Left renal cortex interstitium (tissue), 4 donors: ENCODE results near the gene CABYR. TPM values are rescaled to one million over a fixed set of nuclear protein-coding genes. Genes with fewer than 3 reads are reported as not detected.
"Not testable (repeated sequence)": the region's sequence is repeated elsewhere in the genome, so short reads cannot be mapped to it uniquely, and the experiment has no call there.

Experiments used
- DNase-seq, 4 donors: peaks; one replicate each; pipeline ENCODE4 v3.0.0-alpha.2; 2013; ENCODE audit warnings: low read depth in 4 of 4, low spot score in 2 of 4, missing footprints in 1 of 4
- polyA plus RNA-seq, 4 donors: library from polyadenylated mRNA; unstranded; fragments of 120-200 nt; gene quantifications; one replicate each; pipeline ENCODE4 v1.2.1, GENCODE V29; 2013; ENCODE audit not compliant: insufficient read length in 4 of 4

CABYR gene
- polyA plus RNA-seq, 4 donors, result 5.8 to 9.0 (median 7.6) TPM

DNA sequence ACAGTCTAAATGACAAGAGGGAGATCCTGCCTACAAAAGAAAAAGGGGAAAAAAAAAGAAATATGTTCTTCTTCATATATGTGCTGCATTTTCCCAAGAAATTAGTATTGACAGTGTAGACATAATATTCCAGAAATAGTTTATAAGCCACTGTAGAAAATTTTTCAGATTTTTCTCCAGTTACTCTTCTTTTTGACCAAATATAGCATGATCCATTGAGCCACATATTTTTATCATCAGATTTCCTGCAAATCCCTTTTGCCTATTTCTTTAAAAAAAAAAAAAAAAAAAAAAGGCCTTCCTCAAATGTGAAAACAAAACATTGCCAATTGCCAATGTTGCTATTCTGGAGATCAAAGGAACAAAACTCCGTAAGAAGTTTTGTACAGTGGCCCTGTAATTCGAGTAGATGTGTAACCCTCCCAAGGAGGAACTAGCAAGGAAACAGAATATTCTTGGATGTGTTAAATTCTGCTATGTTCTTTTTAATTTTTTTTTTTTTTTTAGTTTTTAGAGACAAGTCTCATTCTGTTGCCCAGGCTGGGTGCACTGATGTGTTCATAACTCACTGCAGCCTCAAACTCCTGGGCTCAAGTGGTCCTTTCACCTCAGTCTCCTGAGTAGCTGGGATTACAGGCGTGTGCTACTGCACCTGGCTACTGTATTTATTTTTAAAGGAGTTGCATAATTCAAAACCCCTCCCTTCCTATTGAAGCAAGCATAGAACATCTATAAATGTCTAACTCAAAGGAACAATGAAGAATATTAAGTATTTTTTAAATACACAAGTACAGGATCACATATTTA, 12.5 kb upstream of the CABYR start:
- DNase-seq, result no peak

GRCh38 chr18:24127735-24128134, 11.1 kb upstream of the CABYR start:
- no peak for DNase-seq

GRCh38 chr18:24128700-24129099, 10.2 kb upstream of the CABYR start:
- DNase-seq, result no peak

GRCh38 chr18:24130494-24130893, 8.4 kb upstream of the CABYR start:
- DNase-seq, result no peak

- DNase-seq, result no peak
Measured at GRCh38 chr18:24136967-24137373, 1.9 kb upstream of the CABYR start.

GRCh38 chr18:24138409-24138788, 463 bp upstream of the CABYR start:
- peak in 1 of 4 donors; percentile 52 for DNase-seq

DNA sequence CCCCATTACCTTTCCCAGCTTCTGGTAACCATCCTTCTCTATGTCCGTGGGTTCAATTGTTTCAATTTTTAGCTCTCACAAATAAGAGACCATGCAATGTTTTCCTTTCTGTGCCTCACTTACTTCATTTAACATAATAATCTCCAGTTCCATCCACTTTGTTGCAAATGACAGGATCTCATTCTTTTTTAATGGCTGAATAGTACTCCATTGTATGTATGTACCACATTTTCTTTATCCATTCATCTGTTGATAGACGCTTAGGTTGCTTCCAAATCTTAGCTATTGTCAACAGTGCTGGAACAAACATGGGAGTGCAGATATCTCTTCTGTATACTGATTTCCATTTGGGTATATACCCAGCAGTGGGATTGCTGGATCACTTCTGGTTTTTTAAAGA, 1.8 kb downstream of the CABYR start:
- DNase-seq, result no peak

GRCh38 chr18:24142376-24142775, 3.5 kb downstream of the CABYR start:
- no peak for DNase-seq

DNA sequence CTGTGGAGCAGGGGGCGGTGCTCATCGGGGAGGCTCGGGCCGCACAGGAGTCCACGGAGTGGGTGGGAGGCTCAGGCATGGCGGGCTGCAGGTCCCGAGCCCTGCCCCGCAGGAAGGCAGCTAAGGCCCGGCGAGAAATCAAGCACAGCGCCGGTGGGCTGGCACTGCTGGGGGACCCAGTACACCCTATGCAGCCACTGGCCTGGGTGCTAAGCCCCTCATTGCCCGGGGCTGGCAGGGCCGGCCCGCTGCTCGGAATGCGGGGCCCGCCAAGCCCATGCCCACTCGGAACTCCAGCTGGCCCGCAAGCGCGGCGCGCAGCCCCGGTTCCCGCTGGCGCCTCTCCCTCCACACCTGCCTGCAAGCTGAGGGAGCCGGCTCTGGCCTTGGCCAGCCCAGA, 10.7 kb downstream of the CABYR start:
- DNase-seq, result not testable (repeated sequence)

GRCh38 chr18:24153397-24153796, 14.5 kb downstream of the CABYR start:
- no peak for DNase-seq

- DNase-seq, result no peak
Measured at GRCh38 chr18:24157855-24158254, 19.0 kb downstream of the CABYR start.

- no peak for DNase-seq
Measured at GRCh38 chr18:24160086-24160485, 21.2 kb downstream of the CABYR start.

DNA sequence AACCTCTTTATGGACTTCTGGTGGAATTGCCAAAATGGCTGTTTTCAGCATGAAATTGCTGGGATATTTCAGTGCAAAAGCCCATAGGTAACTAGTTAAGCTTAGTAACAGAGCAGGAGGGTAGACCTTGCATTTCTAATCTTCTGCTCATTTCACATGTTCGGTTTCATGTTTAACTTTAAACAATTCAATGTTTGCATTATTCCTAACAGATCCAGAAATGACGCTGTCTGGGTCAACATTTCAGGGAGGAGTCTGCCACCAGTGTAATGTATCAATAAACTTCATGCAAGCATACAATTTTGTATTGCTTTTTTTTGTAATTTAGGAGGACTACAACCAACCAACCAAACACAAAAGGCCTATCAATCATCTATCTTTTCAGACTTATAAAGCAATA, 22.4 kb downstream of the CABYR start:
- DNase-seq, result no peak

GRCh38 chr18:24168496-24168895, 29.6 kb downstream of the CABYR start:
- DNase-seq, result no peak

GRCh38 chr18:24170360-24170759, 31.5 kb downstream of the CABYR start:
- DNase-seq, result no peak

- DNase-seq, result no peak
Measured at GRCh38 chr18:24173997-24174396, 35.1 kb downstream of the CABYR start.

- DNase-seq, result peak in 1 of 4 donors; percentile 16
Measured at GRCh38 chr18:24176727-24177416, 38.0 kb downstream of the CABYR start.

- DNase-seq, result no peak
Measured at GRCh38 chr18:24177499-24178133, 38.8 kb downstream of the CABYR start.

DNA sequence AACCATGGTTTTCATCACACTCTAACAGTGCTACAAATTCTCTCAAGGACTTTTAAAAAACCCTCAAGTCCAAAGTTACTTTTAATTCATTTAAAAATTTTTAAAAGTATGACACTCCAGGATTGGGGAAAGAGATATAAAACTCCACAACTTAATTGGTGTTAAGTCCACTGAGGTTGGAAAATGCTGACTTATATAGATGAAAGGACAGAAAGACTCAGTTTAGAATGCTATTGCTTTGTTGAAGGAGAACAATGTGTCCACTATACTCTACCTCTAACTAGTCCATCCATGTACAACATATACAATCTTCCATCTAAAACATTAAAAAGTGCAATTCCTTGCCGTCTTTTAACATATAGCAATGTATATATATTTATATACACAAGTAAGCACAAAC, 41.2 kb downstream of the CABYR start:
- DNase-seq, result no peak

DNA sequence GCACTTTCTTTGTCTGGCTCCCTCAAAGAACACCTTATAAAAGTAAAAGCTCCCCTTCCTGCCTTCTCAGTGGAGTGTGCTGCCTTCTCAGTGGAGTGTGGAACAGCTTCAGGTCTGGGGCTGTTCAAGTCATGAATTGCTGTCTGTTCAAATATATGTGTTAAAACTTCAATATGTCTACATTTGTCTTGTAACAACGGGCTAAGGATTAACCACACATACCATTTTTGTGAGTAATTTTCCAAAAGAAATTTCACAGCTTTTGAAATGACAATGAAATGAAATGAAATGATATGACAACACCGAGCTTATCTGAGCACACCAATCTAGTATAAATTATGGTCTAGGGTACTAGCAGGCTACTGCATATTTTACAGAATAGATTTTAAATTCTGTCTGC, 42.9 kb downstream of the CABYR start:
- DNase-seq, result no peak

- no peak for DNase-seq
Measured at GRCh38 chr18:24185805-24186204, 46.9 kb downstream of the CABYR start.

GRCh38 chr18:24187049-24187448, 48.2 kb downstream of the CABYR start:
- DNase-seq, result no peak
